DND-41 (cell line): ENCODE measurements around the gene LRP5.

ENCODE experiments used
- ATAC-seq: fragments of 200-7000 bp; cut with Tn5 transposase; 3 replicates; pipeline ENCODE4 v1.9.1; 2021; ENCODE audit warnings: low read depth; ENCODE audit not compliant: insufficient read depth
- DNase-seq: peaks from one replicate; pipeline ENCODE4 v3.0.0-alpha.2; 2020
- H2AFZ ChIP-seq: 2 replicates; pipeline ENCODE4 v1.6.0; 2012; ENCODE audit warnings: low read depth, low read length
- H3K27ac ChIP-seq: 2 replicates; pipeline ENCODE4 v1.5.1; 2012; ENCODE audit warnings: low read length, inconsistent platforms
- H3K27me3 ChIP-seq: fragments of 200-600 bp; sonication (generic); 2 replicates; pipeline ENCODE4 v1.6.0; 2012; ENCODE audit warnings: low read length, mild to moderate bottlenecking, inconsistent platforms; ENCODE audit not compliant: insufficient read depth, poor library complexity
- H3K36me3 ChIP-seq: 2 replicates; pipeline ENCODE4 v1.5.1; 2012; ENCODE audit warnings: low read length, inconsistent platforms; ENCODE audit not compliant: insufficient read depth
- H3K4me1 ChIP-seq: 2 replicates; pipeline ENCODE4 v1.5.1; 2012; ENCODE audit warnings: mild to moderate bottlenecking, low read length; ENCODE audit not compliant: insufficient read depth
- H3K4me2 ChIP-seq: 2 replicates; pipeline ENCODE4 v1.6.0; 2012; ENCODE audit warnings: mild to moderate bottlenecking, moderate library complexity, low read length, inconsistent platforms; ENCODE audit not compliant: insufficient read depth
- H3K4me3 ChIP-seq, 2 experiments: fragments of 200-600 bp in 1 of 2; shearing (Covaris generic) in 1 of 2; 2 replicates each; pipeline ENCODE4 v1.5.1; 2012 to 2016; ENCODE audit warnings: inconsistent platforms in 2 of 2, low read length in 2 of 2, mild to moderate bottlenecking in 2 of 2, low read depth in 1 of 2, moderate library complexity in 1 of 2
- H3K79me2 ChIP-seq: 2 replicates; pipeline ENCODE4 v1.6.0; 2012; ENCODE audit warnings: low read length, inconsistent platforms; ENCODE audit not compliant: insufficient read depth
- H3K9ac ChIP-seq: 2 replicates; pipeline ENCODE4 v1.6.0; 2012; ENCODE audit warnings: low read depth, mild to moderate bottlenecking, inconsistent platforms, low read length, moderate library complexity
- H3K9me3 ChIP-seq: 2 replicates; pipeline ENCODE4 v1.5.1; 2012; ENCODE audit warnings: low read length, moderate library complexity, mild to moderate bottlenecking, inconsistent platforms; ENCODE audit not compliant: insufficient read depth, severe bottlenecking
- H4K20me1 ChIP-seq: 2 replicates; pipeline ENCODE4 v1.6.0; 2012; ENCODE audit warnings: low read length; ENCODE audit not compliant: insufficient read depth
- EZH2 ChIP-seq: IDR thresholded peaks from 3 replicates; pipeline ENCODE4 v1.6.1; 2012; ENCODE audit warnings: borderline replicate concordance, low read depth, mild to moderate bottlenecking, moderate library complexity, low read length, inconsistent platforms; ENCODE audit not compliant: severe bottlenecking
- TF ChIP-seq, protein P1 (sequence below): IDR thresholded peaks from 2 replicates; pipeline ENCODE4 v1.5.1; 2012; ENCODE audit warnings: borderline replicate concordance, low read length, moderate library complexity, mild to moderate bottlenecking; ENCODE audit not compliant: poor library complexity, severe bottlenecking; ENCODE audit errors: extremely low read depth

Gene LRP5

DNA sequence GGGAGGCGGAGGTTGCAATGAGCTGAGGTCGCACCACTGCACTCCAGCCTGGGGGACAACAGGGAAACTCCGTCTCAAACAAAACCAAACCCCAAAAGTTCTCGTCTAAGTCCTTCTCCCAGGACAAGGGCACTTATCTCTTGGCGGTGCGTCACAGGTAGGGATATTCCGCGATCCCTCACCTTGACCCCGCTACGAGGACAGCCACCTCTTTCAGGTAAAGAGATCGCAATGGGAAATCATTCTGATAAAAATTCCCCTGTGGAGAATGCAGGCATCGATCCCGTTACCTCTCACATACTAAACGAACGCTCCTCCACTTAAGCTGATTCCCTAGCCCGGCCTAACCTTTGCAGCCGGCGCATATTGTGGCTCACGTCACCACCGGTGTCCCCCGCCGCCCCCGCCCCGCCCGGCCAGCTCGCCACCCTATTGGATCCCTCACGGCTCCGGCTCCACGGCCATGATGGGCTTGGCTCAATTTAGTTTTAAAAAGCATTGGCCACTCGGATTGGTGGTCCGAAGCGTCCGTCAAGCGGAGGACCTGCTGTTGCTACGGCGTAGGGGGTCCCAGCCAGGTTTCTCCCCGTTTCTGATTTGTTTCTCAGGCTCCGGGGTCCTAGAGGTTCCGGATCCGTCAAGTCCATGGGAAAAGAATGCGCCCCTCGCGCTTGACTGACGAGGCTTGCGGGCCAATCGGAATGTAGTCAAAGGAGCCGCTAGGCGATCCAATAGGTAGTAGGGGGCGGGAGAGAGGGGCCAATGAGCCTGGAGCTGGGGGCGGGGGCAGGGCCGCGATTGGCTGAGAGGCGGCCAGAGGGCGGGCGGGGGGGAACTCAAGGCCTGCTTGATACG, 147.7 kb downstream of the LRP5 start:
- Histone ChIP-seq H3K9me3 (no peaks in the 10 kb centered on the region), H4K20me1 (peaks cover 40% of the 10 kb centered on the region), H3K9ac (peak overlapping the region; percentile 93), H3K4me1 (peaks cover 46% of the 10 kb centered on the region), H3K27me3 (no peaks in the 10 kb centered on the region), H3K4me3 (peak overlapping the region; percentile 71 to 98; a peak in 3 of 4 replicates), H3K4me2 (peak overlapping the region; percentile 87), H3K36me3 (peaks cover 21% of the 10 kb centered on the region), H3K79me2 (peaks cover 46% of the 10 kb centered on the region), H3K27ac (peak overlapping the region; percentile 94), H2AFZ (peak overlapping the region; percentile 74)
- DNase-seq (peak; percentile 97), ATAC-seq (peak; percentile 89)
- TF ChIP-seq, protein P1, sequence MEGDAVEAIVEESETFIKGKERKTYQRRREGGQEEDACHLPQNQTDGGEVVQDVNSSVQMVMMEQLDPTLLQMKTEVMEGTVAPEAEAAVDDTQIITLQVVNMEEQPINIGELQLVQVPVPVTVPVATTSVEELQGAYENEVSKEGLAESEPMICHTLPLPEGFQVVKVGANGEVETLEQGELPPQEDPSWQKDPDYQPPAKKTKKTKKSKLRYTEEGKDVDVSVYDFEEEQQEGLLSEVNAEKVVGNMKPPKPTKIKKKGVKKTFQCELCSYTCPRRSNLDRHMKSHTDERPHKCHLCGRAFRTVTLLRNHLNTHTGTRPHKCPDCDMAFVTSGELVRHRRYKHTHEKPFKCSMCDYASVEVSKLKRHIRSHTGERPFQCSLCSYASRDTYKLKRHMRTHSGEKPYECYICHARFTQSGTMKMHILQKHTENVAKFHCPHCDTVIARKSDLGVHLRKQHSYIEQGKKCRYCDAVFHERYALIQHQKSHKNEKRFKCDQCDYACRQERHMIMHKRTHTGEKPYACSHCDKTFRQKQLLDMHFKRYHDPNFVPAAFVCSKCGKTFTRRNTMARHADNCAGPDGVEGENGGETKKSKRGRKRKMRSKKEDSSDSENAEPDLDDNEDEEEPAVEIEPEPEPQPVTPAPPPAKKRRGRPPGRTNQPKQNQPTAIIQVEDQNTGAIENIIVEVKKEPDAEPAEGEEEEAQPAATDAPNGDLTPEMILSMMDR = no peak
- no peak for TF ChIP-seq EZH2

DNA sequence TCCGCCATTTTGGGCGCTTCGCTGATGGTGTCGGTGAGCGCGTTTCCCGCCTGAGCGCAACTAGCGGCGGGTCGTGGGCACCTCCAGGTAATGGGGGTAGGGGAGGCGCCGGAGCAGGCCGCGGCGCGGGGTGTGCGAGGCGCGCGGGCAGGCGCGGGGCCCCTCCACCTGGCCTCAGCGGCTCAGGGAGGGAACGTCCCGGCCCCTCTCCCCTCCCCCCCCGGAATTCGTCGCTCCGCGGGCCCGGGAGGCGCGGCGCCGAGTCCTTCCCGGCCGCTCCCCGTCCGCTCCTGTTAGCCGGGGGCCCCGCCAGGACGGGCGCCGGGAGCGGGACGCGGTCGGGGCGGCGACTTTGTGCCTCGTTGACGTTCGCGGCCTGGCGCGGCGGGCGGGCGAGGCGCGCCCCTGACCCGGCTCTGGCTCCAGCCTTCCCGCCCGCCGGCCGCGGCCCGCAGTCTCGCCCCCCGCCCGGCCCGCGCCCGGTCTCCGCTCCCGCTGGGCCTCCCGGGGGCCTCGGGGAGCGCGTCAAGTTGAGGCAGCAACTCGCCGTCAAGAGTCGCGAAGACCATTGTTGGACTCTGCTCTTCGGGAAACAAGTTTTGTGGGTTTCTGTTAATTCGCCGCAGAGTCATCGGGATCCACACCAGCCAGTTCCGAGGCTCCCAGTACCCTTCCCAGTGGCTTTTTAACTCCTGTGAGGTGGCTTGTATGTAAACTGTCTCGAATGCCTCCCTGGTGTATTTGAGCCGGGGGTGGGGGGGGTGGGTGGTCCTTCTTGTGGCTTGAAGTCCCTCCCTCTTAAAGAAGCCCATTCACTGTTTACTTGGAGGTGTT, 148.6 kb downstream of the LRP5 start, which contains the start of gene PPP6R3:
Gene PPP6R3 (plus strand): TSS at position 12 of the 834 bp plus-strand sequence. CDS start 76,913 bp downstream, outside the sequence.
- peaks cover 54% of the 10 kb centered on the region for H3K79me2 ChIP-seq
- H3K9me3 ChIP-seq = no peaks in the 10 kb centered on the region
- H4K20me1 ChIP-seq = peaks cover 49% of the 10 kb centered on the region
- ATAC-seq = peak; percentile 30; the same call in 2 of the 3 replicates
- DNase-seq = peak; percentile 51
- H3K27ac ChIP-seq = peak within 1 kb of the TSS; percentile 94
- no peak for TF ChIP-seq EZH2
- TF ChIP-seq, protein P1 = no peak
- H3K36me3 ChIP-seq = peaks cover 23% of the 10 kb centered on the region
- peak within 1 kb of the TSS; percentile 74 for H2AFZ ChIP-seq
- H3K9ac ChIP-seq = peak within 1 kb of the TSS; percentile 93
- peaks cover 54% of the 10 kb centered on the region for H3K4me1 ChIP-seq
- no peaks in the 10 kb centered on the region for H3K27me3 ChIP-seq
- H3K4me2 ChIP-seq = peak within 1 kb of the TSS; percentile 90
- H3K4me3 ChIP-seq = peak within 1 kb of the TSS; percentile 71 to 98

DNA sequence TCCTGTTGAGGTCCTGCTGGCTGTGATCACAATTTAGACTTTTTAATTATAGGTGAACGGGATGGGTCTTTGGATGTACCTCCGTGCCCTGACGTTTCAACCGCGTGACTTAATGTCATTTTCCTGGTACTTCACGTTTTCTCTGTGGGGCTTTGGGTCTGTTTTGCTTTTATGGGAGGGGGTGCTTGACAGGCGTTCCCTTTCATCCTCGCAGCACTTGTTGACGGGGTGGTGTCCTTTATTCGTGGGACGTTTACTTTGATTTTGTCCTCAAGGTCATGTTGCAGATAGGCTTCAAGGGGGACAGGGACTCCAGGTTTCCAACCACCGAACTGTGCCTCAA, 149.2 kb downstream of the LRP5 start:
- ATAC-seq (no peak), DNase-seq (no peak)
- Histone ChIP-seq H3K4me2 (peak overlapping the region; percentile 90), H3K79me2 (peaks cover 60% of the 10 kb centered on the region), H3K9ac (peak overlapping the region; percentile 93), H4K20me1 (peaks cover 53% of the 10 kb centered on the region), H3K36me3 (peaks cover 23% of the 10 kb centered on the region), H3K27ac (peak overlapping the region; percentile 94), H2AFZ (no peak overlapping the region), H3K4me3 (peak overlapping the region; percentile 71 to 98), H3K9me3 (no peaks in the 10 kb centered on the region), H3K27me3 (no peaks in the 10 kb centered on the region), H3K4me1 (peaks cover 58% of the 10 kb centered on the region)
- TF ChIP-seq EZH2 = no peak
- TF ChIP-seq, protein P1 = no peak
